Colonic mucosa (tissue), 4 donors: Measurements from ENCODE around the gene SLC36A3. TPM values are rescaled to one million over a fixed set of nuclear protein-coding genes. Genes with fewer than 3 reads are reported as not detected.

Experiments used
- DNase-seq: peaks from one replicate; pipeline ENCODE4 v3.0.0-alpha.2; 2020
- H3K27ac ChIP-seq: fragments of 200-600 bp; one replicate; pipeline ENCODE4 v1.8.0; 2021
- H3K27me3 ChIP-seq: fragments of 200-600 bp; one replicate; pipeline ENCODE4 v1.8.0; 2021
- H3K36me3 ChIP-seq: fragments of 200-600 bp; one replicate; pipeline ENCODE4 v1.8.0; 2021
- H3K4me1 ChIP-seq: fragments of 200-600 bp; one replicate; pipeline ENCODE4 v1.8.0; 2021; ENCODE audit warnings: mild to moderate bottlenecking
- H3K4me3 ChIP-seq: fragments of 200-600 bp; one replicate; pipeline ENCODE4 v1.8.0; 2021
- H3K9ac ChIP-seq, 2 donors: one replicate each; pipeline ENCODE4 v1.7.0; 2013; ENCODE audit warnings: control low read depth in 2 of 2, low read depth in 2 of 2, low read length in 2 of 2
- H3K9me3 ChIP-seq: fragments of 200-600 bp; one replicate; pipeline ENCODE4 v1.8.0; 2021
- intact Hi-C: fragments of 100-400 bp; cut with DNase I; formaldehyde crosslinking; loops from one replicate; pipeline ENCODE4 v1.14.1; 2022
- total RNA-seq, 2 donors: library from RNA; stranded (reverse); fragmentation: NEBNext Ultra II Directional in 1 of 2; extraction: Animal tissue kit (Norgen Biotek cat#: 25700) in 1 of 2; gene quantifications; one replicate each; pipeline ENCODE4 v1.2.1, GENCODE V29; 2021
- TF ChIP-seq, protein P1 (sequence below): fragments of 200-600 bp; IDR thresholded peaks from one replicate; pipeline ENCODE4 v1.8.0; 2022; ENCODE audit warnings: antibody characterized with exemption, mild to moderate bottlenecking
- donor health status: healthy.
- donor health status: DM: no; HTN: no; CAD: no.
- donor health status: DM: no; HTN: no; CAD: no.

The SLC36A3 gene
- total RNA-seq, 2 donors from 2014 or later: not detected

DNA sequence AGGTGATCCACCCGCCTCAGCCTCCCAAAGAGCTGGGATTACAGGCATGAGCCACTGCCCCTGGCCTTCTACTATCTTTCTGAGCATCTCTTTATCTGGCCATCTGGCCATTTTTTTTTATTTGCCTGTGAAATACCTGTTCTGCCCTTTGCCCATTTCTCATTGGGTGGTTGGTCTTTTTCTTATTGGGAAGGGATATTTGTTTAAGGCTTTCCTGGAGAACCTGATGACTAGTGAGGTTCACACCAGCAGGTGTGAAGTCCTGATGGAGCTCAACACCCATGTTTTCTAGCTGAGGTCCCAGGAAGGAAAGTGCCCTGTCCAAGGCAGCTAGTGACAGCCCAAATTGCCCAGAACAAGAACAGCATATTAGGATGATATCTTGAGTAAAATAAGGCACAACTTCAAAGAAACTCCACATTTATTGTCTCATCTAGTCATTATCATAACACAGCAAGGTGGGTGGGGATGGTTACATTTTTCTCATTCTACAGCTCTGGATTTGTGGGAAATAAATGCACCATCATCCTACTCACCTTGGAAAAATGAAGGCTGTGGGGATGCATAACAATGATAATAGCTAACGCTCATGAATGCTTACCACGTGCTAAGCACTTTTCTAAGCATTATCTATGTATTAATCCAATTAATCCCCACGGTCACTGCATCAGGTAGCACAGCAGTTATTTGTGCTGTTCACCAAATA lies 20.3 kb downstream of the SLC36A3 start:
- TF ChIP-seq, protein P1, sequence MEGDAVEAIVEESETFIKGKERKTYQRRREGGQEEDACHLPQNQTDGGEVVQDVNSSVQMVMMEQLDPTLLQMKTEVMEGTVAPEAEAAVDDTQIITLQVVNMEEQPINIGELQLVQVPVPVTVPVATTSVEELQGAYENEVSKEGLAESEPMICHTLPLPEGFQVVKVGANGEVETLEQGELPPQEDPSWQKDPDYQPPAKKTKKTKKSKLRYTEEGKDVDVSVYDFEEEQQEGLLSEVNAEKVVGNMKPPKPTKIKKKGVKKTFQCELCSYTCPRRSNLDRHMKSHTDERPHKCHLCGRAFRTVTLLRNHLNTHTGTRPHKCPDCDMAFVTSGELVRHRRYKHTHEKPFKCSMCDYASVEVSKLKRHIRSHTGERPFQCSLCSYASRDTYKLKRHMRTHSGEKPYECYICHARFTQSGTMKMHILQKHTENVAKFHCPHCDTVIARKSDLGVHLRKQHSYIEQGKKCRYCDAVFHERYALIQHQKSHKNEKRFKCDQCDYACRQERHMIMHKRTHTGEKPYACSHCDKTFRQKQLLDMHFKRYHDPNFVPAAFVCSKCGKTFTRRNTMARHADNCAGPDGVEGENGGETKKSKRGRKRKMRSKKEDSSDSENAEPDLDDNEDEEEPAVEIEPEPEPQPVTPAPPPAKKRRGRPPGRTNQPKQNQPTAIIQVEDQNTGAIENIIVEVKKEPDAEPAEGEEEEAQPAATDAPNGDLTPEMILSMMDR: no peak
- intact Hi-C loops: no loop called here
- H3K9ac ChIP-seq: no peak overlapping the region
- no peak for DNase-seq
- no peaks in the 10 kb centered on the region for H3K27me3 ChIP-seq
- H3K27ac ChIP-seq: no peak overlapping the region
- H3K36me3 ChIP-seq: no peaks in the 10 kb centered on the region
- H3K4me3 ChIP-seq: no peak overlapping the region
- no peaks in the 10 kb centered on the region for H3K9me3 ChIP-seq
- H3K4me1 ChIP-seq: no peaks in the 10 kb centered on the region

DNA sequence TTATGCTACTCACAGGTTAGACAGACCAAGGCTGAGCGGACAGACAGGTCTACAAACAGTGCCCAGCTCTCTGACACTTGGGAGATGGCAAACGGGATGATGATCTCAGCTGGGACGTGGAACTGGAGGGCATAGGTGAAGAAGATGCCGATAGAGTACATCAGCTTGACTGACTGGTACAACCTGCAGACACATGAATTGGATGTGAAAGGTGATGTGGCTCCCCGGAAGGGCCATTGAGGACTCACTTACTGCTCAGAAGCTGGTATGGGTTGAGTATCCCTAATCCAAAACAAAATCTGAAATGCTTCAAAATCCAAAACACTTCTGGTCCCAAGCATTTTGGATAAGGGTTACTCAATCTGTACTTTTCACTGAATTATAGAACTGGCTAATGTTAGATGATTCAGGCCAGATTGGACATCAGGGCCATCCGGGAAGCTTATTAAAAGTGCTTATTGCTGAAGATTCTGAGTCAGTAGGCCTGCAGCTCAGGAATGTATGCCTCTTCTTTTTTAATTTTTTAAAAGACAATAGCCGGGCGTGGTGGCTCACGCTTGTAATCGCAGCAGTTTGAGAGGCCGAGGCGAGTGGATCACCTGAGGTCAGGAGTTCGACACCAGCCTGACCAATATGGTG lies 22.4 kb downstream of the SLC36A3 start:
- Histone ChIP-seq H3K36me3 (no peaks in the 10 kb centered on the region), H3K9me3 (no peaks in the 10 kb centered on the region), H3K4me1 (no peaks in the 10 kb centered on the region), H3K27me3 (no peaks in the 10 kb centered on the region), H3K9ac (no peak overlapping the region), H3K4me3 (no peak overlapping the region), H3K27ac (no peak overlapping the region)
- DNase-seq: no peak
- TF ChIP-seq, protein P1: no peak
- intact Hi-C loops: no loop called here

DNA sequence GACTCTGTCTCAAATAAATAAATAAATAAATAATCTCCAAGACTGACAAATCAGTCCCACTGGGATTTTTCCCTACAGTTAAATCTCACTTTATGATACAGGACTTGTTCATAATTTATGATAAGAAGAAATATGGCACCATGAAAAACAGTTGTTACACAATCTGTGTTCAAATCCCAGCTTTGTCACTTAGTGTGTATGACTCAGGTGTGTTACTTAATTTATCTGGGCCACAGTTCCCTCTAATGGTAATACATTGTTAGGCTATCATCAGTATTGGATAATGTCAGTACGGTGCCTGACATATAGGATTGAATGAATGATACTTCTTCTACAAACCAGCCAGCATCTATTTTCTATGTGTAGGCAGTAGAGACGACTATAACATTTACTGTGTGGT lies 23.1 kb downstream of the SLC36A3 start:
- H3K4me3 ChIP-seq: no peak overlapping the region
- intact Hi-C loops: no loop called here
- no peaks in the 10 kb centered on the region for H3K36me3 ChIP-seq
- no peaks in the 10 kb centered on the region for H3K27me3 ChIP-seq
- H3K4me1 ChIP-seq: no peaks in the 10 kb centered on the region
- H3K27ac ChIP-seq: no peak overlapping the region
- no peak for DNase-seq
- TF ChIP-seq, protein P1: no peak
- H3K9ac ChIP-seq: no peak overlapping the region
- H3K9me3 ChIP-seq: no peaks in the 10 kb centered on the region

DNA sequence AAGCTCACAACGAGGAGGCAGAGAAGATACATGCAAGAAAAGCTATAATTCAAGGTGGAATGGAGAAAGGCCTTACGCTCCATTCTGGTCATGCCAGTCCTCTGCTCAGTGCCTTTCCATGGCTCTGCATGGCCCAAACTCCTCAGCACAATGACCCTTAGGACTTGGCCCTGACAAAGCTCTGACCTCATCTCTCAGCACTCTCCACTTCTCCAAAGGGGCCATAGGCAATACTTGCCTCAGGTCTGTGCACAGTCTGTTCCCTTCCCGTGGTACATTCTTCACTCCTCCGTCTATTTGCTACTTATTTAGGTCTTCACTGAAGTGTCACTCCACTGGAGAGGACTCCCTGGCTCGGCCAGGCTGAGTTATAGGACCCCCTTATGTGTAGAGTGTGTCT lies 24.7 kb downstream of the SLC36A3 start:
- intact Hi-C loops: no loop called here
- no peak for DNase-seq
- no peaks in the 10 kb centered on the region for H3K9me3 ChIP-seq
- H3K4me1 ChIP-seq: no peaks in the 10 kb centered on the region
- no peak overlapping the region for H3K9ac ChIP-seq
- H3K4me3 ChIP-seq: no peak overlapping the region
- H3K36me3 ChIP-seq: no peaks in the 10 kb centered on the region
- no peaks in the 10 kb centered on the region for H3K27me3 ChIP-seq
- TF ChIP-seq, protein P1: no peak
- no peak overlapping the region for H3K27ac ChIP-seq

DNA sequence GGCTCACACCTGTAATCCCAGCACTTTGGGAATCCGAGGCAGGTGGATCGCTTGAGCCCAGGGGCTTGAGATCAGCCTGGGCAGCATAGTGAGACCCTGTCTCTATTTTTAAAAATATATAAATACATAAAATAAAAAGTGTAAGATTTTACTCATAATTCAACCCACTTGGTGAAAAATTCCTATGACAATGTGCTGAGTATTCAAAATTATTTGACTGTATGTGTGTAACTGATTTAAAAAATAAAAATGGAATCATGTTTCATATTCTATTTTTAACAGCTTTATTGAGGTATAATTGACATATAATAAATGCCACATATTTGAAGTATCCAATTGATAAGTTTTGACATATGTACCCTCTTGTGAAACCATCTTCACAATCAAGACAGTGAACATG lies 27.8 kb downstream of the SLC36A3 start:
- H3K27me3 ChIP-seq: no peaks in the 10 kb centered on the region
- no peaks in the 10 kb centered on the region for H3K9me3 ChIP-seq
- no peak overlapping the region for H3K27ac ChIP-seq
- intact Hi-C loops: no loop called here
- H3K9ac ChIP-seq: no peak overlapping the region
- TF ChIP-seq, protein P1: no peak
- H3K36me3 ChIP-seq: no peaks in the 10 kb centered on the region
- no peaks in the 10 kb centered on the region for H3K4me1 ChIP-seq
- H3K4me3 ChIP-seq: no peak overlapping the region
- DNase-seq: no peak
